HG03108 (cell line): ENCODE results near the gene HIVEP3.

Experiments used
- ATAC-seq: cut with Tn5 transposase; IDR thresholded peaks from one replicate; pipeline ENCODE4 v1.9.1; 2021; ENCODE audit warnings: moderate library complexity; ENCODE audit not compliant: unreplicated experiment

Gene HIVEP3

DNA sequence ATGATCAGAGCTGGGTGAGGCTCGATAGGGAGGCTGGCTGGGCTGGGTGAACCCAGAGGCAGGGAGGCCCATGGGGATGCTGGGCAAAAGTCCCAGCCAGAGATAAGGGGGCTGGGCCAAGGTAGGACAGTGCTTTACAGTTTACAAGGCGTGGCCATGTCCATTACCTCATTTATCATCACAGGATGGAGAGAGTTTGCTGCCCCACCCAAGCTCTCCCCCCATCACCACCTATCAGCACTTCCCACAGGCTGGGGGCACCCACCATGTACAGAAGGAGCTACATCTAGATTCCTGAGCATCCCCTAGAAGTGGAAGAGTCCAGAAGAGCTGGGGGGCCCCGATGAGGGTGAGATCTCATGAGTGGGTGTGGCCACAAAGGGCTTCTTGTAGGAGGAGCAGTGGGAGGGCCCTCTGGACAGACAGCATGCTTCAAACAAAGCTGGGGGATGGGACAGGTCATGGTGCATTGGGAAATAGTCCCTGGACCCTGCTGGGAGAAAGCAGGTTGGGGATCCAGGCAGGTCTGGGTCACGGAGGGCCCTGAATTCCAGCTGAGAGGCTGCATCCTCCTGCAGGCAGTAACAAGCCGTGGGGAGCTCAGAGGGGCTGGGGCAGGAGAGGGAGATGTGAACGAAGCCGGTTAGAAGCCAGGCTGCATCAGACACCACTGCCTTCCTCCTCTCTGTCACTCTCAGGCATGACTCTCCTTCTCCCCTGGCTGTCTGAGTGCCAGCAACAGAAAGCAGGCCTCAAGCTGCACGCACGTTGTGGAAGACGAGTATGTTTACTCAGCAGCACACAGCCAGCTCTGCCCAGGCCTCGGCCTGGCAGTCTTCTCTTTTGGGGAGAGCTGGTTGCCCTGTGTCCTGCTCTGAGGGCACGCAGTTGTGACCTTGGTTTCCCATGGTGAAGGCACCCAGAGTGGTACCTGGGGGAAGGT is 202.3 kb downstream of the HIVEP3 start:
- no peak for ATAC-seq

- no peak for ATAC-seq
These were observed 203.2 kb downstream of the HIVEP3 start for GRCh38 chr1:41715441-41716095.

DNA sequence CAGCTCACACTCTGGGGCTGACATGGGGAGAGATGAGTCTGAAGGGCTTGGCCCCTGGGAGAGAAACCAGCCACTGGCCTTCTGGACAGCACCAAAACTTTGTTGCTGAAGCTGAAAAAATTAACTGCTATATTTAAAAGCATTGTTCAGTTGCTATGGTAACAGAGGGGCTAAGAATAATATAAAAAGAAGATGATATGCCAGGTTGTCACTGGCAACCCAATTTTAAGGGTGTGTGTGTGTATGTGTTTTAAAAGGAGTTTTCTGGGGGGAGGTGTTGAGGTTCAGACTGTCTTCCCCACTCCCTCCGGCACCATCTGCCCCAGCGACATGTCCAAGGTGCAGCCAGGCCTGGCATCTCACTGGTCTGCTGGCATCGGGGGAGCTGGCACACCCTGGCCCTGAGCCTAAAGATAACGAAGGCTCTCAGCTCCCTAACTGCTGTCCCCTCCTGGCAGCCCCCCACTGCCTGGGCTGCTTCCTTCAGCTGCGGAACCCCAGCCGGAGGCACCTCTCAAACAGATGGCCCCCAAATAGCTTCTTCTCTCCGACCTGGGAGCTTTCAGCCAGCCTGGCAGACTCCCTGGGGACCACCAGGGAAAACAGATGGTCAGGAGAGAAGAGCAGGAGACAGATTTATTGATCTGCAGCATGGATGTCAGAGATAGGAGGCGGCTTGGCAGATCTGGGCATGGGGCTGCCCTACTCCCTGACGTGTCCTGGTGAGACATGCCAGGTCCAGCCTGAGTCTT is 203.9 kb downstream of the HIVEP3 start:
- ATAC-seq: no peak

DNA sequence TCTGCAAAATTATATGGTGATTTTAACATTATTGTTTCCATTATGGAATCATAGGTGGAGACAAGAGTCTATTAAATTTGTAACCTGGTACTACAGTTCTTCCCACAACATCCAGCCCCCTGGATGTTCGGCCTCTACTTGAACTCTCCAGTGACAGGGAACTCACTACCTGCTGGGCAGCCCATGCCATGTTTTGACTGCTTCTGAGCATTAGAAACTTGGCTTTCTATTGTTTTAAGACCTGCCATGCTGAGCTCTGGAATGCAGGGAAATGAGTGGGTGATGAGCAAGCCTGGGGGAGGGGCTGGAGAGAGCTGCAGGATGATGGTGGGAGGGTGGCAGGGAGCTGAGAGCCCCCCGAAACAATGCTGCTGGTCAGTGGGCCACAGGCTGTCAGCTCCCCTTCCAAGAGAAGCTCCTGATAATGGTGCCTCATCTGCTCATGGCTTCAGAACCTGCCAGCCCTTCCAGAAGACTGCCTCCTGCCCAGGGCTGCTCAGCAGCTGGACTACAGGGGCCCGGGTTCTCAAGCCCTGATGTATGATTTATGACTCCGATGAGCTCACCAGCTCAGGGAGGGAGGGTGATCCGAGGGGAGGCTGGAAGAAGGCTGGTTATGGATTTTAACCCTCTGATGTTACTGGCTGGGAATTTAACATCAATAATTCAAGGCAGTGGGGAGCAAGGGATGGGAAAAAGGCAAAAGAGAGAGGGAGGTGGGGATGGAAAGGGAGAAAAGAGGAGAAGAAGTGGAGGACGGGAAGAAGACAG is 205.0 kb downstream of the HIVEP3 start:
- ATAC-seq: no peak

GRCh38 chr1:41713141-41713540 is 205.6 kb downstream of the HIVEP3 start:
- ATAC-seq: no peak

GRCh38 chr1:41712695-41713094 is 206.0 kb downstream of the HIVEP3 start:
- ATAC-seq: no peak

DNA sequence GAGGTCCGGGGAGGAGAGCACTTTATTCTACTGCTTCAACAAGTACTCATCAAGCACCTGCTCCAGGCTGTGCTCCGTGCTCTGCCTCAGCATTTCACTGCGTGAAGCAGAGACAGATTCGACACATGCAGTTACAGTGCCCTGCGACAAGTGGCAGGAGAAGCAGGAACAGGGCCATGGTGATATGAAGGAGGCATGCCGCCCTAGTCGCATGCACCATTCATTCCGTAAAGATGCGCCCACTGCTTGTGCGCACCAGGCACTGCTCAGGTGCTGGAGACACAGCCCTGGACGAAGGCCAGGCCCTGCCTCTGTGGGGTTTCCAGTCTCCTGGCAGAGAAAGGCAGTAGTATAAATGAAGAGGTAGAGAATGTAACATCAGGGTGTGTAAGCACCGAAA is 206.6 kb downstream of the HIVEP3 start:
- ATAC-seq: no peak

DNA sequence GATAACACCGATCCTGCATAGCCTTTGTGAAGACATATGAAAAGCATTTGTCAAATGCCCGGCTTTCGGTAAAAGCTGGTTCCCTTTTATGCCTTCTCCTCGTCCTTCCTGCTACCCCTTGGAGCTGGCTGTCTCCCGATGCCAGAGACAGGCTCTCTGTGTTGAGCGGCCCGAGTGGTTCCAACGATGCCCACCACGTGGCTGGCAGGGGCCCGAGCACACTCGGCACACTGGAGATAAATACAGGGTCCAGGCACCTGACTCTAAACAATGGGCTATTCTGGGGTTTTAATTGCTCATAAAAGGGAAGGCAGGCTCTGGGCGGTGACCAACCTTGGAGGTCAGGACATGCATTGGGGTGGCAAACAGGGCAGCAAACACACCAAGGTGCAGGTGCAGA is 207.1 kb downstream of the HIVEP3 start:
- no peak for ATAC-seq

GRCh38 chr1:41710980-41711379 is 207.7 kb downstream of the HIVEP3 start:
- no peak for ATAC-seq

DNA sequence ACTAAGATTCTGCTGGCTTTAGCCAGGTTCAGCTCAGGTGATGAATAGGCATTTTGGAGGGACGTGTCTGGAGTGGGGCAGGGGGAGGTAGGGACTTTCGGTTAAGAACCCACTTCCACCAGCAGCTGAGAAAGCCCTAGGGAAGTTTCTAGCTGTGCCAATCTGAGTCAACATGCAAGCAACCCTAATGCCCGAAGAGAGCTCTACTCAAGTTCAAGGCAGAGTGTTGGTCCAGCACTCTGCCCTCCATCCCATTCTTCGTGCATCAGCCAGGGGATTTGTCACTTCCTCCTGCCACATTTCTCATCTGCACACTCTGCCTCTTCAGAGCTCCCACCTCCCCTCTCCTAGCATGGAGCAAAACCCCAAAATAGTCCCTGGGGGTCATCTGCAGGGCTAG is 208.8 kb downstream of the HIVEP3 start:
- no peak for ATAC-seq

- ATAC-seq: no peak
These were observed 209.4 kb downstream of the HIVEP3 start for GRCh38 chr1:41709331-41709730.

DNA sequence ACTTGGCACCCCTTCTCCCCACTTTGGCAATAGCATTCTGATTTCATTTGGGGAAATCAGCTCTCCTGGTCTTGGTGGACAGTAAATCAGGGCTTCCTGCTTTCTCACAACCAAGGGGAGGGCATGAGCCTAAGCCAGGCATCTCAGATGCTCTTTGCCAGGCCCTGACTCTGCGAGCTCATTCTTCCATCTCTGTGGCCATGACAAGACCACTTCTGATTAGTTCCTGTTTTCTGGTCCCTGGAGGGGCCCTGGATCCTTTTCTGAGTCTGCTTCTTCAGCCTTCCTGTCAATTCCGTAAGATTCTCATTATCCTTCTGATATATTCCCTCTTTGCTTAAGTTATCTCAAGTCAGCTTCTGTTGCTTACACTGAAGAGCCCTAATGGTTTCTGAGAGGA is 210.4 kb downstream of the HIVEP3 start:
- no peak for ATAC-seq

- ATAC-seq: no peak
These were observed 210.9 kb downstream of the HIVEP3 start for GRCh38 chr1:41707793-41708192.

DNA sequence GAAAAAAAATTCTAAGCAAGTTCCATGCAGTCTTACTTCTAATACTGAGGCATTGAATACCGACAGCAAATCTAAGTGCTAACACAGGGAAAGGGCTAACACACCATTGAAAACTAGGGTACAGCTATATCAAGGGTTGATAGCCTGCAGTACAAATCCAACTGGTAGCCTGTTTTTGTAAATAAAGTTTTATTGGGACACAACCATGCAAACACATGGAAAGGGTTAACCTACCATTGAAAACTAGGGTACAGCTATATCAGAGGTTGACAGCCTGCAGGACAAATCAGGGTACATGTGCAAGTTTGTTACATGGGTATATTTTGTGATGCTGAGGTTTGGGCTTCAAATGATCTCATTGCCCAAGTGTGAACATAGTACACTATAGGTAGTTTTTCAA is 212.9 kb downstream of the HIVEP3 start:
- ATAC-seq: no peak

GRCh38 chr1:41704196-41704595 is 214.5 kb downstream of the HIVEP3 start:
- ATAC-seq: no peak

- no peak for ATAC-seq
These were observed 216.0 kb downstream of the HIVEP3 start for GRCh38 chr1:41702771-41703170.

DNA sequence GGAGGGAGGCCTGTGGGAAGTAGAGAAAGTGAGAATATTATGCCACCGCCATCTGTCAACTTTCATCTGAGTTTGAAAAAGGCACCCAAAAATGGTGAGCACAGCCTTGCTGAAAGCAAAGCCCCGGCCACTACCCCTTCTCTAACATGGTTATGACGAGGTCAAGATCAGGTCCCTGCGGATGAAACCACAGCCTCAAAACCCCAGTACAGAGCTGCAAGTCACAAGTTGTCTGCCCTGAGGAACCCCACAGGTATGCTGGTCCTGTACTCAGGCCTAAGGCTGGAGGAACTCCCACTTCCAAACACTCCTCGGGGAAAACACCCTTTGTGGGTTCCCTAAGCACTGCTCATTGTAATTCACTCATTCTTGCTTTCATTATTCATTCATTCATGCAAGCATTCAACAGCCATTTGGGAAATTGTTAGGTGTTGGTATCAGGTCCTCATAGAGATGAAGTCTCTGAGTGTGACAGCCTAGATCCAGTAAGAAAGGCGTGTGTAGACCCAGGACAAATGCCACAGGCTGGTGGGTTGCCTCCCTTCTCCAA is 217.7 kb downstream of the HIVEP3 start:
- no peak for ATAC-seq

- no peak for ATAC-seq
These were observed 218.1 kb downstream of the HIVEP3 start for GRCh38 chr1:41700581-41700980.

- no peak for ATAC-seq
These were observed 218.9 kb downstream of the HIVEP3 start for GRCh38 chr1:41699861-41700248.
